Measurements from ENCODE around the gene MAPK7. TPM values are rescaled to one million over a fixed set of nuclear protein-coding genes. Genes with fewer than 3 reads are reported as not detected.

MAPK7 gene
- total RNA-seq, 4 donors from 2014 or later = 29.5 to 62.4 (median 39.3) TPM

DNA sequence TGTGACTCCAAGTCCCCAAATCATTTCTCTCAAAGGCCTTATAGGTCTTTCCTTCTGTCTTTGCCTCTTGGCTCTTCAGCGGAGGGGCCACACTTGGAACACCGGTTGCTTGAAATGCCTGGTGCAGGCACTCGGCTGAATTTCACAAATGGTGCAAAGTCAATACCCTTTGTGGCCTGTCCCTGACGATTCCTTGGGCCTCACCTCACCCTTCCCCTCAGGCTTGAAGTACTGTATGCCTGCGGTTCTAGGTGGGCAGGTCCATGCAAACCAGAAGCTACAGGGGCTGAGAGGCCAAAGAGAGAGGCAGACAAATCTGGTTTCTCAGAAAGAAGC lies 11.7 kb upstream of the MAPK7 start:
- H3K9me3 ChIP-seq = no peaks in the 10 kb centered on the region
- WGBS, 2 donors = 87 to 94% methylated on average over 5 of the region's 5 CpGs
- H3K4me1 ChIP-seq = peaks cover 0 to 48% (median 18%) of the 10 kb centered on the region in 4 donors
- no peaks in the 10 kb centered on the region for H3K27me3 ChIP-seq
- H3K27ac ChIP-seq = no peak overlapping the region
- DNase-seq (ENCODE audit: low spot score in 2 of 2) = no peak
- H3K36me3 ChIP-seq = no peaks in the 10 kb centered on the region
- no peak for TF ChIP-seq EP300 (IDR thresholded peaks at IDR 0.05)
- TF ChIP-seq POLR2A (IDR thresholded peaks at IDR 0.05) = no peak
- TF ChIP-seq, protein P1, sequence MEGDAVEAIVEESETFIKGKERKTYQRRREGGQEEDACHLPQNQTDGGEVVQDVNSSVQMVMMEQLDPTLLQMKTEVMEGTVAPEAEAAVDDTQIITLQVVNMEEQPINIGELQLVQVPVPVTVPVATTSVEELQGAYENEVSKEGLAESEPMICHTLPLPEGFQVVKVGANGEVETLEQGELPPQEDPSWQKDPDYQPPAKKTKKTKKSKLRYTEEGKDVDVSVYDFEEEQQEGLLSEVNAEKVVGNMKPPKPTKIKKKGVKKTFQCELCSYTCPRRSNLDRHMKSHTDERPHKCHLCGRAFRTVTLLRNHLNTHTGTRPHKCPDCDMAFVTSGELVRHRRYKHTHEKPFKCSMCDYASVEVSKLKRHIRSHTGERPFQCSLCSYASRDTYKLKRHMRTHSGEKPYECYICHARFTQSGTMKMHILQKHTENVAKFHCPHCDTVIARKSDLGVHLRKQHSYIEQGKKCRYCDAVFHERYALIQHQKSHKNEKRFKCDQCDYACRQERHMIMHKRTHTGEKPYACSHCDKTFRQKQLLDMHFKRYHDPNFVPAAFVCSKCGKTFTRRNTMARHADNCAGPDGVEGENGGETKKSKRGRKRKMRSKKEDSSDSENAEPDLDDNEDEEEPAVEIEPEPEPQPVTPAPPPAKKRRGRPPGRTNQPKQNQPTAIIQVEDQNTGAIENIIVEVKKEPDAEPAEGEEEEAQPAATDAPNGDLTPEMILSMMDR (IDR thresholded peaks at IDR 0.05) = no peak
- no peak overlapping the region for H3K4me3 ChIP-seq

DNA sequence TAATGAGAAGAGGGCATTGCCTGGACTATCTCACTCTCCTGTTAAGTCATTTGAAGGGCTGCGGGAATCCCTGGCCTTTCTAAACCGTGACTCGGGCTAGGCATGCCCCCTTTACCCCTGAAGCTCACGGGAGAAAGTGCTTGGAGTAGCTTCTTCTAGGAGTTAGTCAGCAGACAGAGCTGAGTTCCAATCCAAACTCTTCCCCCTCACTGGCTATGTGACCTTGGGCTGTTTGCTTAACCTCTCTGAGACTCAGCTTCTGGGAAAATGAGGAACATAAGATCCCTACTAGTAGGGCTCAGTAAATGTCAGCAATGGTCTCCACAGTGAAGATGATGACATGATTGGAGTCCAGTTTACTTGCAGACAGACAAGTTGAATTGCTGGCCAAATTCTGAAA lies 10.1 kb upstream of the MAPK7 start:
- H3K27ac ChIP-seq = peak overlapping the region in 1 of 4 donors; percentile 32
- no peak for TF ChIP-seq EP300 (IDR thresholded peaks at IDR 0.05)
- no peak for TF ChIP-seq POLR2A (IDR thresholded peaks at IDR 0.05)
- TF ChIP-seq, protein P1 (IDR thresholded peaks at IDR 0.05) = no peak
- H3K9me3 ChIP-seq = no peaks in the 10 kb centered on the region
- H3K27me3 ChIP-seq = no peaks in the 10 kb centered on the region
- no peaks in the 10 kb centered on the region for H3K36me3 ChIP-seq
- H3K4me3 ChIP-seq = no peak overlapping the region
- WGBS, 2 donors = 40 to 63% methylated on average over 4 of the region's 4 CpGs
- H3K4me1 ChIP-seq = peaks cover 0 to 38% (median 7%) of the 10 kb centered on the region in 4 donors
- DNase-seq (ENCODE audit: low spot score in 2 of 2) = no peak

DNA sequence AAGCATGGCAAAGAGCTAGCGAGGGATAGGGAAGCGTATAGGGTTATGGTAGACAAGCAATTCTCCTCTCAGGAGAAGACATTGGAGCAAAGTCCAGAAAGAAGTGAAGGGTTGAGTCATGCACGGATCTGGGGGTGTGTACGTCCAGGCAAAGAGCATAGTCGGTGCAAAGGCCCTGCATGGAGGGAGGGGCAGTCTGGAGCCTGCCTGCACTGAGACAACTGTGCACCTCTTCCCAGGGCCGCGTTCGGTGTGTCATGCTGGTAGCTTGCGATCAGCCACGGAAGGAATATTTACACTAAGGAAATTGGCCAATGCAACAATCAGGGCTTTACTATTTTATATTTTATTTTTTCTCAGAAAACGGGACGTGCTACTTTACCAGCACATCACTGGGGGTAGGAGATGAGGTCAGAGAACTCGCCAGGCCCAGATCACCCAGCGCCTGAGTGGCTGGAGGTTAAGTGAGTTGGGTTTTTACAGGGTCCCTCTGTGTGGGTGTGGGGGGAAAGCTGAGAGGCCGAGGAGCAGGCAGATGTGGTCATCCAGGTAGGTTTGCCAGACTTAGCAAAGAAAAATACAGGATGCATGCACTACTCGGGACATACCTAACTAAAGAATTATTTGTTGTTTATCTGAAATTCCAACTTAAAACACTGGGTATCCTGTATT lies 9.1 kb upstream of the MAPK7 start:
- no peak for DNase-seq (ENCODE audit: low spot score in 2 of 2)
- Histone ChIP-seq H3K9me3 (no peaks in the 10 kb centered on the region), H3K27ac (no peak overlapping the region), H3K4me1 (peaks cover 0 to 27% (median 6%) of the 10 kb centered on the region in 4 donors), H3K4me3 (no peak overlapping the region), H3K27me3 (no peaks in the 10 kb centered on the region), H3K36me3 (no peaks in the 10 kb centered on the region)
- WGBS, 2 donors = 88 to 90% methylated on average over 16 of the region's 16 CpGs
- TF ChIP-seq EP300 (IDR thresholded peaks at IDR 0.05) (no peak), POLR2A (IDR thresholded peaks at IDR 0.05) (no peak)
- TF ChIP-seq, protein P1 (IDR thresholded peaks at IDR 0.05) = no peak

DNA sequence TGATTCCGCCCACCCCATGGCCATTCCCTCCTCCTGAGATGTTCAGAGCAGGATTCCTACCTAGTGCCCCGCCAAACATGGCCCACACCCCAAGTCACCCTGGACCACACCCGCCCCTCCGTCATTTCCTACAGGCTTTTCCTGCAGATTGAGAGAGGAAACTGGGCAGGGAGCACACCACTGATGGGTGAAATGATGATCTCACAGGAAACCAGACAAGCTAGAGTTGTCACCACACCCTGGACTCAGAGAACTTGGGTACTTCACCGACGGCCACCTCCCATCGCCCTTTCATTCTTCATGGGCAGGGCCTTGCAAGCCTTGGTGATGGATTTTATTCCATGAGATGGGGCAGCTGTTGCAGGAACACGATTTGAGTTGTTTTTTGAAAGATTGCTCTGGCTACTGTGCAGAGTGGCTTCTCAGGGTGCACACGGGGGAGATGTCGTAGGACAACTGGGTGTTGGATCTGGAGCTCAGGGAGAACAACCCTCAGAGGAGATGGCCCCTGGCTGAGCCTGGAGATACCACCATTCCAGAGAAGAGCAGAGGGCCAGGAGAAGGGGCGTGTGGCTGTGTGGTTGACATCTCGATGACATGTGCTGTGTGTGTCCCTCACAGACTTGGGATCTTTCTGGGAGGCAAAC lies 8.3 kb upstream of the MAPK7 start:
- no peak for DNase-seq (ENCODE audit: low spot score in 2 of 2)
- Histone ChIP-seq H3K36me3 (peaks cover 0 to 5% (median 0%) of the 10 kb centered on the region in 3 donors), H3K4me1 (peaks cover 0 to 20% (median 6%) of the 10 kb centered on the region in 4 donors), H3K4me3 (no peak overlapping the region), H3K9me3 (no peaks in the 10 kb centered on the region), H3K27ac (no peak overlapping the region), H3K27me3 (no peaks in the 10 kb centered on the region)
- WGBS, 2 donors = 76 to 77% methylated on average over 12 of the region's 12 CpGs
- TF ChIP-seq EP300 (IDR thresholded peaks at IDR 0.05) = no peak
- TF ChIP-seq POLR2A (IDR thresholded peaks at IDR 0.05) = no peak
- TF ChIP-seq, protein P1 (IDR thresholded peaks at IDR 0.05) = no peak

DNA sequence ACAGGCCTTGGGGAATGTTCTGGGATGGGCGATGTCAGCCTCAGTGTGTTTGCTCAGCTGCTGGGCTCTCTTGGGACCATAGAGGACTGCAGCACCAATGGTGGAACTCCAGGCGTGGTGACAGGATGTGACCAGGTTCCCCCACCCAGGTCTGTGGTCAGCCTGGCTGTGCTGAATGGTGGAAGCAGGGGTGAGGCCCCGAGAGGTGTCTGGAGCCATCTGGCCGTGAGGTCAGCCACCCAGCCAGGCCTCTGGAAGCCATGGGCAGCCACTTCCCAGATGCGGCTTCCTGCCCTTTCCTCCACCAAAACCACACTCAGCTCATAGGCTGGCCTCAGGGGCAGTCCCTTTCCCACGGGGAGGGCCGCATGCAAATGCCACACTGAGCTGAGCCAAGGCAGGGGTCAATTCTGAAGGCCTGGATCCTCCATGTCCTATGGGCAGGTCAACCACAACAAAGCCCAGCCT lies 7.8 kb upstream of the MAPK7 start:
- peaks cover 0 to 5% (median 0%) of the 10 kb centered on the region in 3 donors for H3K36me3 ChIP-seq
- 30 to 64% methylated on average over 3 to 6 of the region's 7 CpGs for WGBS, 2 donors
- H3K4me1 ChIP-seq = peaks cover 0 to 19% (median 6%) of the 10 kb centered on the region in 4 donors
- no peak overlapping the region for H3K27ac ChIP-seq
- no peaks in the 10 kb centered on the region for H3K27me3 ChIP-seq
- TF ChIP-seq POLR2A (IDR thresholded peaks at IDR 0.05) (no peak), EP300 (IDR thresholded peaks at IDR 0.05) (no peak)
- TF ChIP-seq, protein P1 (IDR thresholded peaks at IDR 0.05) = no peak
- H3K4me3 ChIP-seq = no peak overlapping the region
- peak in 1 of 2 donors; percentile 69 for DNase-seq (ENCODE audit: low spot score in 2 of 2)
- no peaks in the 10 kb centered on the region for H3K9me3 ChIP-seq
